Gastroesophageal sphincter (tissue), 4 donors: ENCODE measurements around the gene IFNG. TPM values are rescaled to one million over a fixed set of nuclear protein-coding genes. Genes with fewer than 3 reads are reported as not detected.

Experiments used
- ATAC-seq: fragments of 150-250 bp; one replicate; pipeline ENCODE4 v1.9.1; 2016; ENCODE audit warnings: mild to moderate bottlenecking, moderate library complexity
- H3K27ac ChIP-seq, 4 donors: fragments of 200-600 bp; sonication (generic) in 3 of 4; 1 replicate in 3 of 4; 2 replicates in 1 of 4; pipeline ENCODE4 v1.5.1; 2016 to 2019
- H3K27me3 ChIP-seq: fragments of 200-600 bp; sonication (generic); one replicate; pipeline ENCODE4 v1.5.1; 2019
- H3K36me3 ChIP-seq, 2 donors: fragments of 200-600 bp; sonication (generic); one replicate each; pipeline ENCODE4 v1.5.1; 2019; ENCODE audit warnings: control low read depth in 1 of 2
- H3K4me1 ChIP-seq, 3 donors: fragments of 200-600 bp; sonication (generic); 1 replicate in 2 of 3; 2 replicates in 1 of 3; pipeline ENCODE4 v1.5.1; 2016 to 2019; ENCODE audit warnings: control low read depth in 2 of 3
- H3K4me3 ChIP-seq, 2 donors: fragments of 200-600 bp; sonication (generic); one replicate each; pipeline ENCODE4 v1.5.1; 2019; ENCODE audit warnings: mild to moderate bottlenecking in 1 of 2, moderate library complexity in 1 of 2
- H3K9me3 ChIP-seq, 3 donors: fragments of 200-600 bp; sonication (generic); one replicate each; pipeline ENCODE4 v1.5.1; 2017 to 2019; ENCODE audit warnings: control low read depth in 2 of 3
- CTCF ChIP-seq, 4 experiments: fragments of 200-600 bp in 2 of 4; fragments of 450-650 bp in 2 of 4; sonication (generic) in 1 of 4; IDR thresholded peaks; one replicate each; pipeline ENCODE4 v1.5.1; 2017 to 2019; ENCODE audit warnings: antibody characterized with exemption in 4 of 4, mild to moderate bottlenecking in 2 of 4, moderate library complexity in 2 of 4
- EP300 ChIP-seq: sonication (generic); formaldehyde crosslinking; IDR thresholded peaks from one replicate; pipeline ENCODE4 v1.6.1; 2017; ENCODE audit warnings: antibody characterized with exemption, mild to moderate bottlenecking
- POLR2A ChIP-seq, 2 donors: fragments of 450-650 bp; IDR thresholded peaks; one replicate each; pipeline ENCODE4 v1.6.1; 2017; ENCODE audit warnings: antibody characterized with exemption in 2 of 2, mild to moderate bottlenecking in 2 of 2, moderate library complexity in 1 of 2
- POLR2AphosphoS5 ChIP-seq: sonication (generic); formaldehyde crosslinking; IDR thresholded peaks from one replicate; pipeline ENCODE4 v1.6.1; 2017; ENCODE audit warnings: antibody characterized with exemption
- WGBS, 2 donors: methylation state at CpG; one replicate each; pipeline ENCODE4 v1.1.5; 2018; ENCODE audit warnings: low coverage in 1 of 2; 5-methylcytosine and 5-hydroxymethylcytosine counted together
- total RNA-seq, 4 donors: library from RNA; depleted of rRNA; stranded (reverse); fragments of >200 nt; gene quantifications; one replicate each; pipeline ENCODE4 v1.1.0, GENCODE V29; 2016

IFNG gene
- total RNA-seq, 4 donors from 2014 or later: not detected

- 58 to 69% methylated on average over 3 to 5 of the region's 5 CpGs for WGBS, 2 donors
- no peak for ATAC-seq
- no peaks in the 10 kb centered on the region for H3K36me3 ChIP-seq
- no peaks in the 10 kb centered on the region for H3K9me3 ChIP-seq
- TF ChIP-seq CTCF (IDR thresholded peaks at IDR 0.05) (no peak), POLR2A (IDR thresholded peaks at IDR 0.05) (no peak), POLR2AphosphoS5 (no peak), EP300 (no peak)
- no peaks in the 10 kb centered on the region for H3K4me1 ChIP-seq
- H3K4me3 ChIP-seq: no peak overlapping the region
- no peak overlapping the region for H3K27ac ChIP-seq
- H3K27me3 ChIP-seq: no peaks in the 10 kb centered on the region
These were observed 53.4 kb downstream of the IFNG start for GRCh38 chr12:68106160-68106559.

Other genes with a start within 250 kb of the IFNG start
- not detected for gene IFNG-AS1, start 170.3 kb downstream of the IFNG start, total RNA-seq
- not detected for gene IL26, start 66.1 kb upstream of the IFNG start, total RNA-seq
- not detected for gene IL22, start 93.9 kb upstream of the IFNG start, total RNA-seq
- gene MDM1, start 172.6 kb upstream of the IFNG start, total RNA-seq: 10 to 100 TPM; 13.5 to 38.8 (median 23.1) TPM